Effector memory CD8-positive, alpha-beta T cell (primary cell): Measurements from ENCODE around the gene PODXL2.

ENCODE experiments used
- ATAC-seq: fragments of 150-1000 bp; cut with Tn5 transposase; replicated peaks from 2 replicates; pipeline ENCODE4 v1.10.0; 2021; ENCODE audit warnings: mild to moderate bottlenecking, moderate library complexity
- DNase-seq, 3 experiments: peaks; one replicate each; pipeline ENCODE4 v3.0.0; 2021
- H3K27ac Mint-ChIP-seq, 2 donors: one replicate each; pipeline ENCODE4 v1.8.0; 2022; ENCODE audit warnings: mild to moderate bottlenecking in 2 of 2, mixed read lengths in 2 of 2, moderate library complexity in 2 of 2
- H3K27me3 Mint-ChIP-seq, 2 donors: one replicate each; pipeline ENCODE4 v1.8.0; 2022; ENCODE audit warnings: mixed read lengths in 2 of 2
- H3K36me3 Mint-ChIP-seq: one replicate; pipeline ENCODE4 v1.8.0; 2022; ENCODE audit warnings: mild to moderate bottlenecking, moderate library complexity, mixed read lengths; ENCODE audit not compliant: insufficient read depth
- H3K4me1 Mint-ChIP-seq, 2 donors: one replicate each; pipeline ENCODE4 v1.8.0; 2022; ENCODE audit warnings: low read depth in 2 of 2, mixed read lengths in 2 of 2
- H3K4me3 Mint-ChIP-seq, 2 donors: one replicate each; pipeline ENCODE4 v1.8.0; 2022; ENCODE audit warnings: mild to moderate bottlenecking in 2 of 2, mixed read lengths in 2 of 2, moderate library complexity in 2 of 2
- H3K9me3 Mint-ChIP-seq, 2 donors: one replicate each; pipeline ENCODE4 v1.8.0; 2022; ENCODE audit warnings: mixed read lengths in 2 of 2

PODXL2 gene

GRCh38 chr3:127663151-127663550 is 34.2 kb downstream of the PODXL2 start:
- Mint-ChIP-seq H3K27ac (no peak overlapping the region), H3K36me3 (no peaks in the 10 kb centered on the region), H3K27me3 (peaks cover 5 to 8% of the 10 kb centered on the region in 2 donors), H3K9me3 (no peaks in the 10 kb centered on the region), H3K4me3 (no peak overlapping the region), H3K4me1 (no peaks in the 10 kb centered on the region)
- DNase-seq (no peak), ATAC-seq (no peak)

DNA sequence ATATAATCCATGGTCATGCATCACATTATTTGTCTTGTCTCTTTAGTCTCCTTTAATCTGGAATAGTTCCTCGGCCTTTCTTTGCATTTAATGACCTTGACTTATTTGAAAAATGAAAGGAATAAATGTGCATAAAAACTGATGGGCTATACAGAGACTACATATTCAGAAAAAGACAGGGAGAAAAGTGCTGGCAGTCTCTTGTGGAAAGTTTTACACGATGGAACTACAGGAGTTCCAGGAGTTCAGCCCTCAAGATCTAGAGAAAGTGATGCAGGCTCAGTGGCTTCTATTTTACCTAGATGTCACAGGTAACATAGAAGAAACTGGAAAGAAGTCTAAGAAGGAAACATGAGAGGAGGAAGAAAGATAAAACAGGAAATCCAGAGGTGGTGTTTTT is 36.2 kb downstream of the PODXL2 start:
- Mint-ChIP-seq H3K27ac (no peak overlapping the region), H3K4me1 (no peaks in the 10 kb centered on the region)
- DNase-seq = no peak

GRCh38 chr3:127665586-127665985 is 36.6 kb downstream of the PODXL2 start:
- no peaks in the 10 kb centered on the region for H3K9me3 Mint-ChIP-seq
- ATAC-seq = no peak
- H3K27ac Mint-ChIP-seq = no peak overlapping the region
- peaks cover 0 to under 1% of the 10 kb centered on the region in 2 donors for H3K27me3 Mint-ChIP-seq
- peaks cover 5% of the 10 kb centered on the region for H3K36me3 Mint-ChIP-seq
- no peak for DNase-seq
- H3K4me1 Mint-ChIP-seq = no peaks in the 10 kb centered on the region
- H3K4me3 Mint-ChIP-seq = no peak overlapping the region

More for the DNA sequence above, 36.2 kb downstream of the PODXL2 start:
- no peak overlapping the region for H3K4me3 Mint-ChIP-seq
- no peak for ATAC-seq
- H3K36me3 Mint-ChIP-seq = peaks cover 5% of the 10 kb centered on the region
- H3K9me3 Mint-ChIP-seq = no peaks in the 10 kb centered on the region
- H3K27me3 Mint-ChIP-seq = peaks cover 3 to 5% of the 10 kb centered on the region in 2 donors

GRCh38 chr3:127666676-127667075 is 37.7 kb downstream of the PODXL2 start:
- ATAC-seq = no peak
- H3K27me3 Mint-ChIP-seq = no peaks in the 10 kb centered on the region
- peaks cover 14% of the 10 kb centered on the region for H3K36me3 Mint-ChIP-seq
- no peak overlapping the region for H3K4me3 Mint-ChIP-seq
- DNase-seq = no peak
- H3K9me3 Mint-ChIP-seq = no peaks in the 10 kb centered on the region
- H3K4me1 Mint-ChIP-seq = peaks cover under 1 to 3% of the 10 kb centered on the region in 2 donors
- no peak overlapping the region for H3K27ac Mint-ChIP-seq

- Mint-ChIP-seq H3K27ac (no peak overlapping the region), H3K9me3 (no peaks in the 10 kb centered on the region), H3K4me1 (peaks cover 4 to 6% of the 10 kb centered on the region in 2 donors)
Observed at GRCh38 chr3:127667119-127667681, 38.2 kb downstream of the PODXL2 start.

DNA sequence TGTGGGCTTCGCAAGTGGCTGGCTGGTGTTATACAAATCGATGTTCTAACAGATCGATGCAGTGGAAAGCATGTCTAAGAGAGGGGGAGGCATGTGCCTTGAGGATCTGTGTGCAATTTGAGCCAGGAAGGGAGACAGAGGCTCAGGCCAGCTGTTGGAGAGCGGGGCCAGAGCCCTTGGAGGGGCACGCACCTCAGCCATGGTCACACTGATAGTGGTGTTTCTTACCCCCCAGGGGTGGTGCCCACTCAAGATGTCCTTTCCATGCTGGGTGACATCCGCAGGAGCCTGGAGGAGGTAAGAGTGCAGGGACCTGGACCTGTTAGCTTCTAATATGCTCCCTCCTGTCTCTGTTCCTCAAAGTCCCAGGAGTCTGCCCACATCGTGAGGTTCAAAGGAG is 39.9 kb downstream of the PODXL2 start:
- Mint-ChIP-seq H3K9me3 (no peaks in the 10 kb centered on the region), H3K36me3 (peaks cover 18% of the 10 kb centered on the region), H3K4me1 (peaks cover 10 to 13% of the 10 kb centered on the region in 2 donors), H3K4me3 (no peak overlapping the region), H3K27me3 (no peaks in the 10 kb centered on the region), H3K27ac (no peak overlapping the region)
- ATAC-seq (no peak), DNase-seq (no peak)

More at GRCh38 chr3:127667119-127667681, 38.2 kb downstream of the PODXL2 start:
- H3K36me3 Mint-ChIP-seq = peaks cover 18% of the 10 kb centered on the region
- DNase-seq = no peak
- no peak overlapping the region for H3K4me3 Mint-ChIP-seq
- no peaks in the 10 kb centered on the region for H3K27me3 Mint-ChIP-seq
- ATAC-seq = no peak

GRCh38 chr3:127669541-127670228 is 40.7 kb downstream of the PODXL2 start:
- no peaks in the 10 kb centered on the region for H3K27me3 Mint-ChIP-seq
- peaks cover 18% of the 10 kb centered on the region for H3K36me3 Mint-ChIP-seq
- DNase-seq (no peak), ATAC-seq (no peak)
- no peak overlapping the region for H3K4me3 Mint-ChIP-seq
- peaks cover 17 to 18% of the 10 kb centered on the region in 2 donors for H3K4me1 Mint-ChIP-seq
- no peak overlapping the region for H3K27ac Mint-ChIP-seq
- no peaks in the 10 kb centered on the region for H3K9me3 Mint-ChIP-seq

- H3K4me3 Mint-ChIP-seq = peak overlapping the region in 1 of 2 donors; percentile 93
- no peak for DNase-seq
- peaks cover 21 to 23% of the 10 kb centered on the region in 2 donors for H3K4me1 Mint-ChIP-seq
- peak overlapping the region in 1 of 2 donors; percentile 95 for H3K27ac Mint-ChIP-seq
- H3K36me3 Mint-ChIP-seq = peaks cover 18% of the 10 kb centered on the region
- H3K9me3 Mint-ChIP-seq = no peaks in the 10 kb centered on the region
- H3K27me3 Mint-ChIP-seq = no peaks in the 10 kb centered on the region
- no peak for ATAC-seq
Observed at GRCh38 chr3:127670229-127670559, 41.2 kb downstream of the PODXL2 start.

DNA sequence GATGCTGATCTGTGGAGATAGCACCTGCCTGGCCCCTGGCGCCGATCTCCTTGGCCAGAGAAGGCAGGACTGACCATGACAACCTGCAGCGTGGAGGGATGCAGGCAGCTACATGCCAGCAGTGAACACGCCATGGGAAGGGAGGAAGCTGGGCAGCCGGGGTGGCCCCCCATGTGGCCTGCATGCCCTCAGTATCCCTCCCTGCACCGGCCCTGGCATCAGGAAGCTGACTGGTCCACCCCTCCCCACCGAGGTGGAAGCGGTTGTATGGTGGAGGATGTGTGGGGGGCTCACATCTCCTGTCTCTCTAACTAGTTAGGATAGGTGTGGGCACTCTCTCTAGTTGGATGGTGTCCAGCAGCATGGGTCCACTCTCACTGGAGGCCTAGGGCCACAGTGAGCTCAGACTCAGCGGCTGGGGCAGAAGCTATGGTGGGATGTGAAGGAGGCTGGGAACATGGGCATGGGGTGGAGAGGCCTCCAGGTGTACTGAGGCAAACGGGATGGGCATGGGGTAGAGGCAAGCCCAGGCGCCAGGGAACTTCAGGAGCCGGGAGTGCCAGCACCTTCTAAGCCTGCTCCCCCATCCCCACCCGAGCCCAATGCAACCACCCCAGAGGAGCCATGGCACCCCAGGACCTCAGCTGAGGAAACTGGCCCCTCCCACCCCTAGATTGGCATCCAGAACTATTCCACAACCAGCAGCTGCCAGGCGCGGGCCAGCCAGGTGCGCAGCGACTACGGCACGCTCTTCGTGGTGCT is 42.0 kb downstream of the PODXL2 start:
- H3K4me3 Mint-ChIP-seq = peak overlapping the region; percentile 92 to 93
- H3K27ac Mint-ChIP-seq = peak overlapping the region; percentile 95 to 97
- H3K27me3 Mint-ChIP-seq = no peaks in the 10 kb centered on the region
- peaks cover 26 to 28% of the 10 kb centered on the region in 2 donors for H3K4me1 Mint-ChIP-seq
- DNase-seq (no peak), ATAC-seq (no peak)
- H3K36me3 Mint-ChIP-seq = peaks cover 18% of the 10 kb centered on the region
- H3K9me3 Mint-ChIP-seq = no peaks in the 10 kb centered on the region

DNA sequence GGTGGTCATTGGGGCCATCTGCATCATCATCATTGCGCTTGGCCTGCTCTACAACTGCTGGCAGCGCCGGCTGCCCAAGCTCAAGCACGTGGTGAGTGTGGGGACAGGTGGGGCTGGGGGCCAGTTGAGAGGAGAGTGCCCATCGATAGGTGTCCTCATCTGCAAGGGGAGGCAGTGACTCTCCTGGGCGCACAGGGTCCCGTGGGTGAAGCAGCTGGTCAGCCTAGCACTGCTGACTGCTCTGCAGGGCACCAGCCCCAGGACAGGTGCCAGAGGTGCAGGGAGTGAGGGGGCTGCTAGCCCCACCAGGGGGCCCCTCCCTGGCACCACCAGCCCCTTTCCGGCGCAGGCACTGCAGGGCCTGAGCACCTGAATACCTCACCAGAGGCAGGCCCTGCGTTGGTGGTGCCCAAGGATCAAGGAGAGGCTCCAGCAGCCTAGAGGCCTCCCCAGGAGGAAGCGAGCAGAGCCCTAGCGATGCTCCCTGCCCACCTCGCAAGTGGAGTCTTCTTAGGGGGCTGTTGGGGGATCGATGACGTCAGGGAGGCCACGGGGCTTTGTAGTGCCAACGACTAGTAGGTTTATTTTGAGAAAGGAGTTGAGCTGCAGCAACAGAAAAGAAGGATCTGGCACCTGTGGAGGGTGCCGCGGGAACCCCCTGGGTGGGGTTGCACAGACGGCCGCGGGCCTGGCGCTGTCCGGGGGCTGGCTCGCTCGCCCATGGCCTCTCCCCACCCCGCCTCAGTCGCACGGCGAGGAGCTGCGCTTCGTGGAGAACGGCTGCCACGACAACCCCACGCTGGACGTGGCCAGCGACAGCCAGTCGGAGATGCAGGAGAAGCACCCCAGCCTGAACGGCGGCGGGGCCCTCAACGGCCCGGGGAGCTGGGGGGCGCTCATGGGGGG is 42.8 kb downstream of the PODXL2 start:
- H3K4me3 Mint-ChIP-seq = peak overlapping the region; percentile 92 to 93
- DNase-seq = peak; percentile 16 to 44 (median 24)
- ATAC-seq = peak; percentile 10
- no peaks in the 10 kb centered on the region for H3K9me3 Mint-ChIP-seq
- peak overlapping the region; percentile 95 to 97 for H3K27ac Mint-ChIP-seq
- no peaks in the 10 kb centered on the region for H3K27me3 Mint-ChIP-seq
- H3K4me1 Mint-ChIP-seq = peaks cover 29 to 34% of the 10 kb centered on the region in 2 donors
- H3K36me3 Mint-ChIP-seq = peaks cover 18% of the 10 kb centered on the region

DNA sequence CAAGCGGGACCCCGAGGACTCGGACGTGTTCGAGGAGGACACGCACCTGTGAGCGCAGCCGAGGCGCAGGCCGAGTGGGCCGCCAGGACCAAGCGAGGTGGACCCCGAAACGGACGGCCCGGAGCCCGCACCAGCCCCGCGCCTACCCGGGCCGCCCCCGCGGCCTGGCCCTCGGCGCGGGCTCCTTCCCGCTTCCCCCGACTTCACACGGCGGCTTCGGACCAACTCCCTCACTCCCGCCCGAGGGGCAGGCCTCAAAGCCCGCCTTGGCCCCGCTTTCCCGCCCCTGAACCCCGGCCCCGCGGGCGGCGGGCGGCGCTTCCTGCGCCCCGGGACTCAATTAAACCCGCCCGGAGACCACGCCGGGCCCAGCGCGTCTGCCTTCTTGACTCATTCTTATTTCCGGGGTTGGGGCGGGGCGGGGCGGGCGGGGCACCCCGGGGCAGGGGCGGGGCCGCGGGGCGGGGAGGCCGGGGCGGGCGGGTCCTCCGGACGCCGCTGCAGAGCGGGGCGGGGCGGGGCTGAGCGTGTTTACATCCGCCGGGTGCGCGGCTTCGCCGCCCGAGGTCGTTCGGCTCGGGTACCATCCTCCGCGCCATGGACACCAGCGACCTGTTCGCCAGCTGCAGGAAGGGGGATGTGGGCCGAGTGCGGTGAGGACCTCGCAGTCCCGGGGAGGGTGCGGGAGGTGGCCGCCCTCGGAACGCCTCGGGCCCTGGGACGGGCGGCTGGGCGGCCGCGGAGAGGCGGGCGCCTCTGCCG is 43.6 kb downstream of the PODXL2 start, which contains the start of gene ABTB1:
TSS of gene ABTB1 (plus strand) at position 524 of the 762 bp plus-strand sequence. CDS start at position 598, 74 bp downstream.
- peak within 1 kb of the TSS; percentile 92 to 93 for H3K4me3 Mint-ChIP-seq
- no peaks in the 10 kb centered on the region for H3K27me3 Mint-ChIP-seq
- H3K9me3 Mint-ChIP-seq = no peaks in the 10 kb centered on the region
- H3K27ac Mint-ChIP-seq = peak within 1 kb of the TSS; percentile 95 to 97
- peaks cover 29 to 36% of the 10 kb centered on the region in 2 donors for H3K4me1 Mint-ChIP-seq
- DNase-seq (peak; percentile 77 to 79 (median 79)), ATAC-seq (peak; percentile 86)
- H3K36me3 Mint-ChIP-seq = peaks cover 19% of the 10 kb centered on the region
